Keratinocyte (primary cell): ENCODE measurements around the gene GDF2.

ENCODE experiments used
- EZH2 ChIP-seq: IDR thresholded peaks from one replicate; pipeline ENCODE4 v1.6.1; 2012; ENCODE audit warnings: inconsistent platforms, mild to moderate bottlenecking, low read length, moderate library complexity
- TF ChIP-seq, protein P1 (sequence below), 3 experiments: IDR thresholded peaks in 1 of 3; conservative IDR thresholded peaks in 1 of 3; optimal IDR thresholded peaks in 1 of 3; 2 replicates in 2 of 3; 3 replicates in 1 of 3; pipeline versions ENCODE3 to v1.5.1; 2011; ENCODE audit warnings: low read length in 3 of 3, mild to moderate bottlenecking in 3 of 3, moderate library complexity in 2 of 3, control low read depth in 1 of 3, inconsistent platforms in 1 of 3; ENCODE audit not compliant: insufficient read depth in 2 of 3; ENCODE audit errors: extremely low read depth in 1 of 3

- TF ChIP-seq, protein P1, sequence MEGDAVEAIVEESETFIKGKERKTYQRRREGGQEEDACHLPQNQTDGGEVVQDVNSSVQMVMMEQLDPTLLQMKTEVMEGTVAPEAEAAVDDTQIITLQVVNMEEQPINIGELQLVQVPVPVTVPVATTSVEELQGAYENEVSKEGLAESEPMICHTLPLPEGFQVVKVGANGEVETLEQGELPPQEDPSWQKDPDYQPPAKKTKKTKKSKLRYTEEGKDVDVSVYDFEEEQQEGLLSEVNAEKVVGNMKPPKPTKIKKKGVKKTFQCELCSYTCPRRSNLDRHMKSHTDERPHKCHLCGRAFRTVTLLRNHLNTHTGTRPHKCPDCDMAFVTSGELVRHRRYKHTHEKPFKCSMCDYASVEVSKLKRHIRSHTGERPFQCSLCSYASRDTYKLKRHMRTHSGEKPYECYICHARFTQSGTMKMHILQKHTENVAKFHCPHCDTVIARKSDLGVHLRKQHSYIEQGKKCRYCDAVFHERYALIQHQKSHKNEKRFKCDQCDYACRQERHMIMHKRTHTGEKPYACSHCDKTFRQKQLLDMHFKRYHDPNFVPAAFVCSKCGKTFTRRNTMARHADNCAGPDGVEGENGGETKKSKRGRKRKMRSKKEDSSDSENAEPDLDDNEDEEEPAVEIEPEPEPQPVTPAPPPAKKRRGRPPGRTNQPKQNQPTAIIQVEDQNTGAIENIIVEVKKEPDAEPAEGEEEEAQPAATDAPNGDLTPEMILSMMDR (optimal IDR thresholded peaks at IDR 0.05 in 1 of 3, IDR thresholded peaks at IDR 0.05 in 1 of 3, conservative IDR thresholded peaks at IDR 0.05 in 1 of 3; ENCODE audit: extremely low read depth in 1 of 3, insufficient read depth in 2 of 3, low read length in 3 of 3) = no peak
- TF ChIP-seq EZH2 = no peak
These were observed 45.4 kb downstream of the GDF2 start for GRCh38 chr10:47367646-47368045.
